Keratinocyte (primary cell): ENCODE data around the gene ITPKB. TPM values are rescaled to one million over a fixed set of nuclear protein-coding genes. Genes with fewer than 3 reads are reported as not detected.

Experiments
- DNase-seq: peaks from one replicate; pipeline ENCODE4 v3.0.0-alpha.2; 2011; ENCODE audit warnings: low read depth, missing footprints, low spot score
- FAIRE-seq: peaks from 2 replicates; lab custom pipeline; 2011; peaks lifted over from hg19 to GRCh38; lab: Jason Lieb, UNC
- H2AFZ ChIP-seq: 2 replicates; pipeline ENCODE4 v1.6.0; 2012; ENCODE audit warnings: low read length, control low read depth, inconsistent platforms; ENCODE audit not compliant: control insufficient read depth
- H3K27ac ChIP-seq: 2 replicates; pipeline ENCODE4 v1.5.1; 2011; ENCODE audit warnings: low read length; ENCODE audit not compliant: control insufficient read depth, insufficient read depth
- H3K27me3 ChIP-seq: 3 replicates; pipeline ENCODE4 v1.6.0; 2011; ENCODE audit warnings: low read length; ENCODE audit not compliant: control insufficient read depth, insufficient read depth; ENCODE audit errors: extremely low read depth
- H3K36me3 ChIP-seq, 2 experiments: 2 replicates in 1 of 2; 3 replicates in 1 of 2; pipeline ENCODE4 v1.5.1; 2011; ENCODE audit warnings: low read length in 2 of 2, mild to moderate bottlenecking in 1 of 2; ENCODE audit not compliant: control insufficient read depth in 2 of 2, insufficient read depth in 2 of 2; ENCODE audit errors: extremely low read depth in 1 of 2
- H3K4me1 ChIP-seq: 3 replicates; pipeline ENCODE4 v1.5.1; 2011; ENCODE audit warnings: low read length; ENCODE audit not compliant: control insufficient read depth, insufficient read depth; ENCODE audit errors: extremely low read depth
- H3K4me2 ChIP-seq: 3 replicates; pipeline ENCODE4 v1.6.0; 2011; ENCODE audit warnings: low read depth, low read length; ENCODE audit not compliant: control insufficient read depth, insufficient read depth; ENCODE audit errors: extremely low read depth
- H3K4me3 ChIP-seq, 3 experiments: fragments of 200-600 bp in 1 of 3; sonication (generic) in 1 of 3; 2 replicates in 2 of 3; 3 replicates in 1 of 3; pipeline ENCODE4 v1.5.1; 2011 to 2016; ENCODE audit warnings: low read length in 3 of 3, mild to moderate bottlenecking in 3 of 3, control low read depth in 2 of 3, inconsistent platforms in 1 of 3, low read depth in 1 of 3, mixed read lengths in 1 of 3, mixed run types in 1 of 3, moderate library complexity in 1 of 3; ENCODE audit not compliant: control insufficient read depth in 2 of 3, insufficient read depth in 2 of 3; ENCODE audit errors: extremely low read depth in 1 of 3
- H3K79me2 ChIP-seq: 2 replicates; pipeline ENCODE4 v1.6.0; 2012; ENCODE audit warnings: low read length; ENCODE audit not compliant: control insufficient read depth, insufficient read depth
- H3K9ac ChIP-seq: 3 replicates; pipeline ENCODE4 v1.6.0; 2011; ENCODE audit warnings: low read length; ENCODE audit not compliant: control insufficient read depth, insufficient read depth; ENCODE audit errors: extremely low read depth
- H3K9me1 ChIP-seq: 3 replicates; pipeline ENCODE4 v1.6.0; 2011; ENCODE audit warnings: low read length; ENCODE audit not compliant: control insufficient read depth, insufficient read depth; ENCODE audit errors: extremely low read depth
- H3K9me3 ChIP-seq: 2 replicates; pipeline ENCODE4 v1.5.1; 2012; ENCODE audit warnings: low read depth, low read length; ENCODE audit not compliant: control insufficient read depth
- H4K20me1 ChIP-seq: 3 replicates; pipeline ENCODE4 v1.6.0; 2011; ENCODE audit warnings: low read length; ENCODE audit not compliant: control insufficient read depth, insufficient read depth; ENCODE audit errors: extremely low read depth
- EZH2 ChIP-seq: IDR thresholded peaks from one replicate; pipeline ENCODE4 v1.6.1; 2012; ENCODE audit warnings: inconsistent platforms, mild to moderate bottlenecking, low read length, moderate library complexity
- dilution Hi-C: fragments of 300-500 bp; cut with MboI; formaldehyde crosslinking; loops from one replicate; pipeline ENCODE4 v1.7.0; 2020; ENCODE audit warnings: low sequenced_read_pairs; ENCODE audit not compliant: extremely low pct_ligation_motif_present
- polyA plus RNA-seq, 5 experiments: library from polyadenylated mRNA; depleted of rRNA in 3 of 5; stranded (reverse) in 3 of 5; stranded (forward) in 1 of 5; unstranded in 1 of 5; fragments of >200 nt; gene quantifications; 1 replicate in 1 of 5; 2 replicates in 3 of 5; 3 replicates in 1 of 5; pipeline versions ENCODE4 v1.2.1 to v1.2.3, GENCODE V29; 2011 to 2012; ENCODE audit warnings: missing spikeins in 2 of 5, low read depth in 1 of 5, low replicate concordance in 1 of 5
- TF ChIP-seq, protein P1 (sequence below), 3 experiments: IDR thresholded peaks in 1 of 3; conservative IDR thresholded peaks in 1 of 3; optimal IDR thresholded peaks in 1 of 3; 2 replicates in 2 of 3; 3 replicates in 1 of 3; pipeline versions ENCODE3 to v1.5.1; 2011; ENCODE audit warnings: low read length in 3 of 3, mild to moderate bottlenecking in 3 of 3, moderate library complexity in 2 of 3, control low read depth in 1 of 3, inconsistent platforms in 1 of 3; ENCODE audit not compliant: insufficient read depth in 2 of 3; ENCODE audit errors: extremely low read depth in 1 of 3

The ITPKB gene
- polyA plus RNA-seq, 1 donor (not counting 4 experiments of a cell fraction or from before 2014, with no cell fraction given), result 3.2 TPM

DNA sequence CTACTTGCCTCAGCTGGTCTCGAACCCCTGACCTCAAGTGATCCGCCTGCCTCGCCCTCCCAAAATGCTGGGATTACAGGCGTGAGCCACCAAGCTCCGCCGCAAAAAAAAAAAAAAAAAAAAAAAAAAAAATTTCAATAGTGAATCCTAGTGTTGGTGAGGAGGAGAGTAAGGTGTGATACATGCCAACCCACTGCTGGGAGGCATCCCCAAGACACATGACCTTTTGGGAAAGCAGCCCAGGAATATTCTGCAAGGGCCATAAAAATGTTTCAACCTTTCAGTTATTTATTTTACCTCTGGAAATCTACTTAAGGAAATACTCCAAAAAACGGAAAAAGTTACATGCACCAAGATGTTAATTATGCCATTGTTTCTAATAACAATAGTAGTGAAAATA is 69.0 kb downstream of the ITPKB start:
- Histone ChIP-seq H2AFZ (no peak overlapping the region), H3K27ac (no peak overlapping the region), H3K9me1 (no peaks in the 10 kb centered on the region), H3K36me3 (no peaks in the 10 kb centered on the region), H3K9me3 (no peaks in the 10 kb centered on the region), H4K20me1 (no peaks in the 10 kb centered on the region), H3K27me3 (no peaks in the 10 kb centered on the region), H3K9ac (no peak overlapping the region), H3K4me2 (no peak overlapping the region), H3K4me3 (no peak overlapping the region), H3K4me1 (no peaks in the 10 kb centered on the region), H3K79me2 (no peaks in the 10 kb centered on the region)
- dilution Hi-C loops, result no loop called here
- FAIRE-seq (no peak), DNase-seq (no peak)
- no peak for TF ChIP-seq EZH2
- TF ChIP-seq, protein P1, sequence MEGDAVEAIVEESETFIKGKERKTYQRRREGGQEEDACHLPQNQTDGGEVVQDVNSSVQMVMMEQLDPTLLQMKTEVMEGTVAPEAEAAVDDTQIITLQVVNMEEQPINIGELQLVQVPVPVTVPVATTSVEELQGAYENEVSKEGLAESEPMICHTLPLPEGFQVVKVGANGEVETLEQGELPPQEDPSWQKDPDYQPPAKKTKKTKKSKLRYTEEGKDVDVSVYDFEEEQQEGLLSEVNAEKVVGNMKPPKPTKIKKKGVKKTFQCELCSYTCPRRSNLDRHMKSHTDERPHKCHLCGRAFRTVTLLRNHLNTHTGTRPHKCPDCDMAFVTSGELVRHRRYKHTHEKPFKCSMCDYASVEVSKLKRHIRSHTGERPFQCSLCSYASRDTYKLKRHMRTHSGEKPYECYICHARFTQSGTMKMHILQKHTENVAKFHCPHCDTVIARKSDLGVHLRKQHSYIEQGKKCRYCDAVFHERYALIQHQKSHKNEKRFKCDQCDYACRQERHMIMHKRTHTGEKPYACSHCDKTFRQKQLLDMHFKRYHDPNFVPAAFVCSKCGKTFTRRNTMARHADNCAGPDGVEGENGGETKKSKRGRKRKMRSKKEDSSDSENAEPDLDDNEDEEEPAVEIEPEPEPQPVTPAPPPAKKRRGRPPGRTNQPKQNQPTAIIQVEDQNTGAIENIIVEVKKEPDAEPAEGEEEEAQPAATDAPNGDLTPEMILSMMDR (optimal IDR thresholded peaks at IDR 0.05 in 1 of 3, IDR thresholded peaks at IDR 0.05 in 1 of 3, conservative IDR thresholded peaks at IDR 0.05 in 1 of 3; ENCODE audit: extremely low read depth in 1 of 3, insufficient read depth in 2 of 3, low read length in 3 of 3), result no peak

DNA sequence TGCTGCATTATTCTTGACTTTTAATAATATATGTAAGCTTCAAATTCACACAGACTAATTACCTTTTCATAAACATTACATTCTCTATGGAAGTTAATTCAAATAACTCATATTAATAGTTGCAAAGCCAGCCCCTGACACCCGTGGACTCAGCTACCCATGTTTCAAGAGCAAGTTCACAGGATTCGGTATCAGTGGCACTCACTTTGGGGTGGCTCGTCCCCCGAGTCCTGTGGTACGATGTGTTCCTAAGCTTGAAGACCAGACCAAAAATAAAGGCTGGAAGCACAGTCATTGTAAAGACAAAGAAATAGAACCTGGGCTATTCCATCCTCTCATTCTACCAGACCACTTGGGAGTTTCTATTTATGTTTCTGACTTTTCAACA is 70.9 kb downstream of the ITPKB start:
- H3K9ac ChIP-seq, result no peak overlapping the region
- no peak for FAIRE-seq

More for the DNA sequence above, 70.9 kb downstream of the ITPKB start:
- no peaks in the 10 kb centered on the region for H4K20me1 ChIP-seq
- no peaks in the 10 kb centered on the region for H3K79me2 ChIP-seq
- DNase-seq, result no peak
- H3K4me3 ChIP-seq, result no peak overlapping the region
- no peaks in the 10 kb centered on the region for H3K36me3 ChIP-seq
- no peak overlapping the region for H3K27ac ChIP-seq
- no peaks in the 10 kb centered on the region for H3K9me1 ChIP-seq
- TF ChIP-seq, protein P1 (optimal IDR thresholded peaks at IDR 0.05 in 1 of 3, IDR thresholded peaks at IDR 0.05 in 1 of 3, conservative IDR thresholded peaks at IDR 0.05 in 1 of 3; ENCODE audit: extremely low read depth in 1 of 3, insufficient read depth in 2 of 3, low read length in 3 of 3), result no peak
- TF ChIP-seq EZH2, result no peak
- dilution Hi-C loops, result no loop called here
- no peaks in the 10 kb centered on the region for H3K9me3 ChIP-seq
- no peak overlapping the region for H3K4me2 ChIP-seq
- peaks cover 5% of the 10 kb centered on the region for H3K4me1 ChIP-seq
- no peaks in the 10 kb centered on the region for H3K27me3 ChIP-seq
- H2AFZ ChIP-seq, result no peak overlapping the region
